MCF 10A (cell line): ENCODE data around the gene FAM222A. TPM values are rescaled to one million over a fixed set of nuclear protein-coding genes. Genes with fewer than 3 reads are reported as not detected.

ENCODE experiments used
- BruUV-seq: library from RNA; stranded (reverse); fragments of 400-500 nt; replicated peaks from 2 replicates; lab custom pipeline; 2021; lab: Mats Ljungman, UMichigan
- CTCF ChIA-PET: fragments of 300-600 bp; sonication (Branson Sonifier 250); formaldehyde crosslinking; extraction: SDS; loops from one replicate; lab custom pipeline; 2021; ENCODE audit warnings: antibody characterized with exemption, inconsistent platforms; lab: Yijun Ruan, JAX
- POLR2A ChIA-PET: fragments of 300-600, 350-650 bp; sonication (Branson Sonifier 250); formaldehyde crosslinking; extraction: SDS; loops from one replicate; lab custom pipeline; 2020; ENCODE audit warnings: antibody characterized with exemption, inconsistent platforms; lab: Yijun Ruan, JAX
- DNase-seq: peaks from one replicate; pipeline ENCODE4 v3.0.0-alpha.2; 2018; ENCODE audit not compliant: unreplicated experiment
- H3K27ac Mint-ChIP-seq: one replicate; pipeline ENCODE4 v1.8.0; 2022; ENCODE audit warnings: mild to moderate bottlenecking, low read depth, mixed read lengths; ENCODE audit not compliant: unreplicated experiment
- H3K27me3 Mint-ChIP-seq: one replicate; pipeline ENCODE4 v1.8.0; 2022; ENCODE audit warnings: mixed read lengths; ENCODE audit not compliant: insufficient read depth, unreplicated experiment
- H3K36me3 Mint-ChIP-seq: one replicate; pipeline ENCODE4 v1.8.0; 2022; ENCODE audit warnings: mild to moderate bottlenecking, moderate library complexity, mixed read lengths; ENCODE audit not compliant: insufficient read depth, unreplicated experiment
- H3K4me1 Mint-ChIP-seq: one replicate; pipeline ENCODE4 v1.8.0; 2022; ENCODE audit warnings: mixed read lengths; ENCODE audit not compliant: insufficient read depth, unreplicated experiment
- H3K4me3 Mint-ChIP-seq: one replicate; pipeline ENCODE4 v1.8.0; 2022; ENCODE audit warnings: mild to moderate bottlenecking, moderate library complexity, mixed read lengths; ENCODE audit not compliant: unreplicated experiment
- H3K9me3 Mint-ChIP-seq: one replicate; pipeline ENCODE4 v1.8.0; 2022; ENCODE audit warnings: mixed read lengths; ENCODE audit not compliant: unreplicated experiment
- CTCF ChIP-seq: fragments of 200-600 bp; IDR thresholded peaks from one replicate; pipeline ENCODE4 v1.8.0; 2022; ENCODE audit warnings: antibody characterized with exemption, mild to moderate bottlenecking; ENCODE audit not compliant: unreplicated experiment
- intact Hi-C: fragments of 100-400 bp; cut with micrococcal nuclease; formaldehyde crosslinking; loops from 2 replicates; pipeline ENCODE4 v1.14.1; 2022
- total RNA-seq: library from RNA; stranded (reverse); gene quantifications from 2 replicates; pipeline ENCODE4 v1.2.3, GENCODE V29; 2022

The FAM222A gene
- total RNA-seq, 1 experiment from 2014 or later: 0.19 TPM

GRCh38 chr12:109764776-109765445 is 51.3 kb downstream of the FAM222A start:
- no peaks in the 10 kb centered on the region for H3K27me3 Mint-ChIP-seq
- no peak overlapping the region for H3K27ac Mint-ChIP-seq
- H3K36me3 Mint-ChIP-seq: no peaks in the 10 kb centered on the region
- intact Hi-C loops: no loop called here
- H3K4me1 Mint-ChIP-seq: no peaks in the 10 kb centered on the region
- no peak overlapping the region for H3K4me3 Mint-ChIP-seq
- TF ChIP-seq CTCF: no peak
- no peak for DNase-seq
- no peaks in the 10 kb centered on the region for H3K9me3 Mint-ChIP-seq
- BruUV-seq: no TSS peak
- ChIA-PET CTCF (interaction anchor here (0.7 to 1.7 kb wide), 2 partner anchors 9 to 336 kb away, joined by 3 to 6 read pairs; no protein-coding TSS in a partner anchor), POLR2A (no interaction called here)

- POLR2A ChIA-PET: no interaction called here
- Mint-ChIP-seq H3K4me3 (no peak overlapping the region), H3K4me1 (no peaks in the 10 kb centered on the region), H3K9me3 (no peaks in the 10 kb centered on the region), H3K27me3 (no peaks in the 10 kb centered on the region), H3K36me3 (no peaks in the 10 kb centered on the region), H3K27ac (no peak overlapping the region)
- no TSS peak for BruUV-seq
- TF ChIP-seq CTCF: no peak
- CTCF ChIA-PET: interaction anchor here (1.0 kb wide), 1 partner anchor 10 kb away, joined by 3 read pairs; no protein-coding TSS in a partner anchor
- intact Hi-C loops: no loop called here
- DNase-seq: no peak
Observed at GRCh38 chr12:109765446-109765810, 51.8 kb downstream of the FAM222A start.

GRCh38 chr12:109766251-109766778 is 52.7 kb downstream of the FAM222A start:
- Mint-ChIP-seq H3K27ac (no peak overlapping the region), H3K4me3 (no peak overlapping the region)
- no TSS peak for BruUV-seq

More at GRCh38 chr12:109766251-109766778, 52.7 kb downstream of the FAM222A start:
- no peak for DNase-seq
- Mint-ChIP-seq H3K36me3 (no peaks in the 10 kb centered on the region), H3K9me3 (no peaks in the 10 kb centered on the region), H3K27me3 (no peaks in the 10 kb centered on the region), H3K4me1 (no peaks in the 10 kb centered on the region)
- intact Hi-C loops: no loop called here
- no peak for TF ChIP-seq CTCF
- ChIA-PET POLR2A (no interaction called here), CTCF (interaction anchor here (1.0 kb wide), 1 partner anchor 9 kb away, joined by 3 read pairs; no protein-coding TSS in a partner anchor)
